ENCODE results near the gene TRAF7. TPM values are rescaled to one million over a fixed set of nuclear protein-coding genes. Genes with fewer than 3 reads are reported as not detected.
"Not testable (repeated sequence)": the region's sequence is repeated elsewhere in the genome, so short reads cannot be mapped to it uniquely, and the experiment has no call there.

TRAF7 gene
- total RNA-seq, 2 experiments from 2014 or later = 50.2 to 51.8 TPM

- H3K4me3 Mint-ChIP-seq = no peak overlapping the region
Measured at GRCh38 chr16:2194166-2194834, 38.7 kb downstream of the TRAF7 start.

GRCh38 chr16:2194852-2195321 lies 39.3 kb downstream of the TRAF7 start:
- H3K9me3 Mint-ChIP-seq = no peaks in the 10 kb centered on the region
- H3K4me3 Mint-ChIP-seq = no peak overlapping the region
- no peak overlapping the region for H3K27ac Mint-ChIP-seq
- H3K36me3 Mint-ChIP-seq = no peaks in the 10 kb centered on the region
- ATAC-seq (ENCODE audit: low read depth) (peak; percentile 56), DNase-seq (peak; percentile 49)
- peaks cover 1% of the 10 kb centered on the region for H3K4me1 Mint-ChIP-seq
- POLR2A ChIA-PET = interaction anchor here (0.6 to 1.9 kb wide), 4 partner anchors 11 to 57 kb away, joined by 3 to 9 read pairs (median 7); partner anchors contain the start of genes ECI1, MLST8 and TRAF7
- H3K27me3 Mint-ChIP-seq = peaks cover 35% of the 10 kb centered on the region

More at GRCh38 chr16:2194166-2194834, 38.7 kb downstream of the TRAF7 start:
- Mint-ChIP-seq H3K9me3 (no peaks in the 10 kb centered on the region), H3K36me3 (no peaks in the 10 kb centered on the region), H3K27ac (no peak overlapping the region), H3K4me1 (peaks cover 1% of the 10 kb centered on the region), H3K27me3 (peaks cover 33% of the 10 kb centered on the region)
- ATAC-seq (ENCODE audit: low read depth) (no peak), DNase-seq (no peak)
- POLR2A ChIA-PET = interaction anchor here (1.3 to 1.9 kb wide), 3 partner anchors 11 to 57 kb away, joined by 6 to 9 read pairs (median 8); partner anchors contain the start of genes ECI1, MLST8 and TRAF7

GRCh38 chr16:2195322-2196161 lies 40.0 kb downstream of the TRAF7 start:
- POLR2A ChIA-PET = interaction anchor here (0.6 to 1.9 kb wide), 4 partner anchors 10 to 56 kb away, joined by 3 to 9 read pairs (median 7); partner anchors contain the start of genes ECI1, MLST8 and TRAF7
- H3K27me3 Mint-ChIP-seq = peaks cover 40% of the 10 kb centered on the region
- ATAC-seq (ENCODE audit: low read depth) (no peak), DNase-seq (no peak)
- H3K36me3 Mint-ChIP-seq = no peaks in the 10 kb centered on the region
- no peaks in the 10 kb centered on the region for H3K9me3 Mint-ChIP-seq
- no peak overlapping the region for H3K27ac Mint-ChIP-seq
- H3K4me1 Mint-ChIP-seq = peaks cover 1% of the 10 kb centered on the region
- peak overlapping the region; percentile 48 for H3K4me3 Mint-ChIP-seq

- Mint-ChIP-seq H3K36me3 (no peaks in the 10 kb centered on the region), H3K9me3 (no peaks in the 10 kb centered on the region), H3K27me3 (peaks cover 40% of the 10 kb centered on the region), H3K4me3 (peak within 1 kb of the TSS; percentile 48), H3K27ac (no peak within 1 kb of the TSS), H3K4me1 (peaks cover 1% of the 10 kb centered on the region)
- ATAC-seq (ENCODE audit: low read depth) (peak; percentile 38), DNase-seq (no peak)
- POLR2A ChIA-PET = interaction anchor here (0.5 to 1.9 kb wide), 3 partner anchors 9 to 123 kb away, joined by 3 to 8 read pairs (median 6); partner anchors contain the start of genes MLST8 and TRAF7
Measured at GRCh38 chr16:2196162-2196980, 40.8 kb downstream of the TRAF7 start, which contains the start of gene CASKIN1. Gene CASKIN1, minus strand, starts transcription at chr16:2196605. Its CDS starts 173 bp downstream, at chr16:2196432.

- POLR2A ChIA-PET = interaction anchor here (0.5 kb wide), 1 partner anchor 122 kb away, joined by 3 read pairs; no protein-coding TSS in a partner anchor
Measured at GRCh38 chr16:2196981-2197511, 41.5 kb downstream of the TRAF7 start.

GRCh38 chr16:2197765-2198164 lies 42.2 kb downstream of the TRAF7 start:
- peaks cover 39% of the 10 kb centered on the region for H3K27me3 Mint-ChIP-seq
- H3K9me3 Mint-ChIP-seq = no peaks in the 10 kb centered on the region
- H3K27ac Mint-ChIP-seq = no peak overlapping the region
- no peak overlapping the region for H3K4me3 Mint-ChIP-seq
- POLR2A ChIA-PET = no interaction called here
- peaks cover 1% of the 10 kb centered on the region for H3K4me1 Mint-ChIP-seq
- H3K36me3 Mint-ChIP-seq = no peaks in the 10 kb centered on the region
- no peak for ATAC-seq (ENCODE audit: low read depth)
- no peak for DNase-seq

More at GRCh38 chr16:2196981-2197511, 41.5 kb downstream of the TRAF7 start:
- DNase-seq (no peak), ATAC-seq (ENCODE audit: low read depth) (no peak)
- H3K9me3 Mint-ChIP-seq = no peaks in the 10 kb centered on the region
- H3K27ac Mint-ChIP-seq = no peak overlapping the region
- no peaks in the 10 kb centered on the region for H3K36me3 Mint-ChIP-seq
- H3K4me3 Mint-ChIP-seq = peak overlapping the region; percentile 35
- peaks cover 1% of the 10 kb centered on the region for H3K4me1 Mint-ChIP-seq
- peaks cover 40% of the 10 kb centered on the region for H3K27me3 Mint-ChIP-seq

- no peaks in the 10 kb centered on the region for H3K36me3 Mint-ChIP-seq
- DNase-seq (no peak), ATAC-seq (ENCODE audit: low read depth) (no peak)
- H3K9me3 Mint-ChIP-seq = no peaks in the 10 kb centered on the region
- H3K27me3 Mint-ChIP-seq = peaks cover 39% of the 10 kb centered on the region
- POLR2A ChIA-PET = no interaction called here
- no peak overlapping the region for H3K4me3 Mint-ChIP-seq
- H3K4me1 Mint-ChIP-seq = peaks cover 1% of the 10 kb centered on the region
- H3K27ac Mint-ChIP-seq = no peak overlapping the region
Measured at GRCh38 chr16:2198283-2198682, 42.7 kb downstream of the TRAF7 start.

- H3K36me3 Mint-ChIP-seq = no peaks in the 10 kb centered on the region
- ATAC-seq (ENCODE audit: low read depth) (no peak), DNase-seq (no peak)
- H3K9me3 Mint-ChIP-seq = no peaks in the 10 kb centered on the region
- no peak overlapping the region for H3K4me3 Mint-ChIP-seq
- peaks cover 36% of the 10 kb centered on the region for H3K27me3 Mint-ChIP-seq
- H3K4me1 Mint-ChIP-seq = peaks cover 1% of the 10 kb centered on the region
- POLR2A ChIA-PET = no interaction called here
- no peak overlapping the region for H3K27ac Mint-ChIP-seq
Measured at GRCh38 chr16:2199095-2199494, 43.5 kb downstream of the TRAF7 start.

GRCh38 chr16:2199621-2200139 lies 44.1 kb downstream of the TRAF7 start:
- POLR2A ChIA-PET = no interaction called here
- ATAC-seq (ENCODE audit: low read depth) (no peak), DNase-seq (no peak)
- Mint-ChIP-seq H3K9me3 (no peaks in the 10 kb centered on the region), H3K4me1 (peaks cover 5% of the 10 kb centered on the region), H3K27me3 (peaks cover 32% of the 10 kb centered on the region), H3K36me3 (no peaks in the 10 kb centered on the region), H3K4me3 (no peak overlapping the region), H3K27ac (no peak overlapping the region)

GRCh38 chr16:2200313-2200712 lies 44.7 kb downstream of the TRAF7 start:
- no peaks in the 10 kb centered on the region for H3K9me3 Mint-ChIP-seq
- ATAC-seq (ENCODE audit: low read depth) (no peak), DNase-seq (no peak)
- H3K4me3 Mint-ChIP-seq = no peak overlapping the region
- H3K4me1 Mint-ChIP-seq = peaks cover 5% of the 10 kb centered on the region
- H3K27ac Mint-ChIP-seq = no peak overlapping the region
- POLR2A ChIA-PET = no interaction called here
- H3K27me3 Mint-ChIP-seq = peaks cover 28% of the 10 kb centered on the region
- no peaks in the 10 kb centered on the region for H3K36me3 Mint-ChIP-seq

GRCh38 chr16:2203119-2203688 lies 47.6 kb downstream of the TRAF7 start:
- peaks cover 14% of the 10 kb centered on the region for H3K4me1 Mint-ChIP-seq
- DNase-seq; H3K36me3 Mint-ChIP-seq; ATAC-seq (ENCODE audit: low read depth); H3K9me3 Mint-ChIP-seq: not testable (repeated sequence)
- H3K27me3 Mint-ChIP-seq = peaks cover 13% of the 10 kb centered on the region
- POLR2A ChIA-PET = interaction anchor here (1.0 kb wide), 1 partner anchor 48 kb away, joined by 5 read pairs; the partner anchor contains the start of gene TRAF7
- peak overlapping the region; percentile 5 for H3K4me3 Mint-ChIP-seq
- peak overlapping the region; percentile 21 for H3K27ac Mint-ChIP-seq
